K562 (cell line): ENCODE data around the gene DDX39A. TPM values are rescaled to one million over a fixed set of nuclear protein-coding genes. Genes with fewer than 3 reads are reported as not detected.
A peak's percentile ranks its signal among the peaks of the same experiment; 100 is the strongest.

ENCODE experiments used
- ARHGAP35 ChIP-seq: fragments of 450-650 bp; IDR thresholded peaks from 2 replicates; pipeline ENCODE4 v1.6.1; 2018; ENCODE audit not compliant: partially characterized antibody
- ARID4B ChIP-seq: sonication (generic); formaldehyde crosslinking; IDR thresholded peaks from 2 replicates; pipeline ENCODE4 v1.8.0; 2022; ENCODE audit warnings: mild to moderate bottlenecking, missing genetic modification reagents
- ATF7 ChIP-seq: fragments of 450-650 bp; IDR thresholded peaks from 2 replicates; pipeline ENCODE4 v1.7.1; 2014; ENCODE audit warnings: mild to moderate bottlenecking, moderate library complexity
- CTBP1 ChIP-seq: fragments of 450-650 bp; IDR thresholded peaks from 2 replicates; pipeline ENCODE4 v1.6.1; 2016; ENCODE audit warnings: borderline replicate concordance
- E2F4 ChIP-seq: sonication (generic); formaldehyde crosslinking; IDR thresholded peaks from 2 replicates; pipeline ENCODE4 v1.8.0; 2022; ENCODE audit warnings: mild to moderate bottlenecking, low read depth, missing genetic modification reagents
- ESRRB ChIP-seq: fragments of 250-450 bp; sonication (Bioruptor Pico); IDR thresholded peaks from 2 replicates; pipeline ENCODE4 v1.5.0; 2020; ENCODE audit warnings: mild to moderate bottlenecking, moderate library complexity, borderline replicate concordance
- NEUROD1 ChIP-seq: fragments of 150-350 bp; IDR thresholded peaks from 2 replicates; pipeline ENCODE4 v1.6.1; 2014; ENCODE audit warnings: borderline replicate concordance, low read length, low read depth; ENCODE audit not compliant: partially characterized antibody
- NFE2 ChIP-seq: IDR thresholded peaks from 2 replicates; pipeline ENCODE4 v1.6.1; 2014; ENCODE audit warnings: antibody characterized with exemption, low read depth
- NKRF ChIP-seq: fragments of 450-650 bp; IDR thresholded peaks from 2 replicates; pipeline ENCODE4 v1.6.1; 2016; ENCODE audit warnings: borderline replicate concordance
- PCBP1 ChIP-seq: fragments of 200-400 bp; formaldehyde crosslinking; IDR thresholded peaks from 2 replicates; pipeline ENCODE4 v1.6.1; 2018; ENCODE audit warnings: mild to moderate bottlenecking, low read depth, low read length; ENCODE audit not compliant: poor library complexity, severe bottlenecking
- SREBF2 ChIP-seq: sonication (generic); formaldehyde crosslinking; IDR thresholded peaks from 2 replicates; pipeline ENCODE4 v1.4.0; 2020; ENCODE audit warnings: mild to moderate bottlenecking, missing genetic modification reagents
- TAL1 ChIP-seq: fragments of 450-650 bp; IDR thresholded peaks from 2 replicates; pipeline ENCODE4 v1.6.1; 2016; ENCODE audit warnings: mild to moderate bottlenecking
- XRCC5 ChIP-seq: fragments of 200-400 bp; formaldehyde crosslinking; IDR thresholded peaks from 2 replicates; pipeline ENCODE4 v1.6.1; 2017; ENCODE audit warnings: low read depth, mild to moderate bottlenecking, low read length
- YY1 ChIP-seq, 3 experiments: IDR thresholded peaks; 2 replicates each; pipeline ENCODE4 v1.6.1; 2011; ENCODE audit warnings: low read length in 2 of 3, mild to moderate bottlenecking in 2 of 3, moderate library complexity in 2 of 3, borderline replicate concordance in 1 of 3, control low read depth in 1 of 3, low read depth in 1 of 3; ENCODE audit not compliant: insufficient read depth in 3 of 3, insufficient replicate concordance in 2 of 3, control insufficient read depth in 1 of 3, insufficient read length in 1 of 3; ENCODE audit errors: extremely low read depth in 1 of 3
- ZNF3 ChIP-seq: fragments of 250-450 bp; sonication (Bioruptor Pico); IDR thresholded peaks from 2 replicates; pipeline ENCODE4 v1.5.0; 2021; ENCODE audit warnings: mild to moderate bottlenecking, moderate library complexity
- ZNF551 ChIP-seq: fragments of 250-450 bp; sonication (Bioruptor Pico); IDR thresholded peaks from 2 replicates; pipeline ENCODE4 v1.5.0; 2021; ENCODE audit warnings: mild to moderate bottlenecking, moderate library complexity
- ZNF561 ChIP-seq: fragments of 450-650 bp; formaldehyde crosslinking; conservative IDR thresholded peaks from 2 replicates; pipeline ENCODE4 v1.4.0; 2020; ENCODE audit warnings: mild to moderate bottlenecking, moderate library complexity
- ZNF584 ChIP-seq: fragments of 200-800 bp; sonication (Bioruptor generic); IDR thresholded peaks from 2 replicates; pipeline ENCODE4 v1.6.1; 2016; ENCODE audit warnings: low read depth, mild to moderate bottlenecking, missing genetic modification characterization, missing compliant biosample characterization
- ZNF589 ChIP-seq: fragments of 200-800 bp; sonication (Bioruptor generic); IDR thresholded peaks from 2 replicates; pipeline ENCODE4 v1.6.1; 2016; ENCODE audit warnings: low read depth, missing genetic modification characterization, missing compliant biosample characterization
- polyA plus RNA-seq, 8 experiments: library from polyadenylated mRNA; depleted of rRNA in 4 of 8; stranded (reverse) in 5 of 8; unstranded in 3 of 8; fragments of >200 nt; fragmentation: Nextera tagmentation in 2 of 8; fragmentation: Illumina TruSeq in 1 of 8; extraction: Ambion mirVana in 2 of 8; extraction: Trizol in 1 of 8; gene quantifications; 2 replicates each; pipeline versions ENCODE4 v1.2.1 to v1.2.3, GENCODE V29; 2011 to 2014; ENCODE audit warnings: inconsistent platforms in 1 of 8, missing spikeins in 1 of 8
- total RNA-seq, 7 experiments: library from RNA; depleted of rRNA in 6 of 7; stranded (reverse); fragments of >200 nt in 6 of 7; fragmentation: Illumina TruSeq in 2 of 7; extraction: Trizol in 2 of 7; gene quantifications; 2 replicates each; pipeline versions ENCODE4 v1.2.1 to v1.2.3, GENCODE V29; 2011 to 2021; ENCODE audit warnings: low replicate concordance in 1 of 7

Gene DDX39A
- total and polyA plus RNA-seq, 9 of the 15 experiments (the other 6 are each of a cell fraction or from before 2014, with no cell fraction given) = 90.3 to 250 (median 188) TPM

- TF ChIP-seq SREBF2 (CRISPR knock-in tag) (no peak), YY1 (IDR thresholded peaks at IDR 0.05; ENCODE audit: borderline replicate concordance in 1 of 3, control insufficient read depth in 1 of 3, extremely low read depth in 1 of 3, insufficient read depth in 3 of 3, insufficient read length in 1 of 3, insufficient replicate concordance in 2 of 3, low read depth in 1 of 3, low read length in 2 of 3) (no peak), ZNF3 (CRISPR knock-in tag) (0 out of 2 replicates have a peak, but pooled peaks have one; percentile 42), ARID4B (peak; percentile 81), CTBP1 (peak; percentile 41; the same call in 1 of the 2 replicates), XRCC5 (no peak; the same call in 1 of the 2 replicates), E2F4 (CRISPR knock-in tag) (0 out of 2 replicates have a peak, but pooled peaks have one; percentile 61), NEUROD1 (peak; percentile 81), NFE2 (no peak), PCBP1 (peak; percentile 3), NKRF (peak; percentile 52; the same call in 1 of the 2 replicates), ZNF589 (CRISPR knock-in tag) (no peak), ATF7 (0 out of 2 replicates have a peak, but pooled peaks have one; percentile 2), ARHGAP35 (no peak), ZNF584 (CRISPR knock-in tag) (no peak), TAL1 (no peak), ZNF561 (CRISPR knock-in tag) (no peak), ZNF551 (CRISPR knock-in tag) (no peak), ESRRB (CRISPR knock-in tag) (no peak)
These were observed 37.3 kb downstream of the DDX39A start (continued) for GRCh38 chr19:14381689-14382474.
